GM12891 (cell line): ENCODE data around the gene ZNF727. TPM values are rescaled to one million over a fixed set of nuclear protein-coding genes. Genes with fewer than 3 reads are reported as not detected.
"Not testable (repeated sequence)": the region's sequence is repeated elsewhere in the genome, so short reads cannot be mapped to it uniquely, and the experiment has no call there.

Experiments
- DNase-seq: peaks from one replicate; pipeline ENCODE4 v3.0.0; 2011; ENCODE audit warnings: low spot score; ENCODE audit not compliant: insufficient read length
- FAIRE-seq: peaks from 2 replicates; lab custom pipeline; 2011; peaks lifted over from hg19 to GRCh38; lab: Jason Lieb, UNC
- PAX5 ChIP-seq: IDR thresholded peaks from 2 replicates; pipeline ENCODE4 v1.6.1; 2011; ENCODE audit warnings: low read length, moderate library complexity, mild to moderate bottlenecking; ENCODE audit not compliant: insufficient read depth, severe bottlenecking
- POLR2A ChIP-seq: IDR thresholded peaks from 2 replicates; pipeline ENCODE4 v1.6.1; 2011; ENCODE audit warnings: low read depth, low read length, control low read depth
- POLR2AphosphoS5 ChIP-seq: IDR thresholded peaks from 2 replicates; pipeline ENCODE4 v1.6.1; 2011; ENCODE audit warnings: low read depth, low read length, control low read depth
- POU2F2 ChIP-seq: IDR thresholded peaks from 2 replicates; pipeline ENCODE4 v1.6.1; 2011; ENCODE audit warnings: low read depth, mild to moderate bottlenecking, control low read depth, low read length, moderate library complexity
- SPI1 ChIP-seq: IDR thresholded peaks from 2 replicates; pipeline ENCODE4 v1.6.1; 2011; ENCODE audit warnings: low read depth, low read length, control low read depth
- TAF1 ChIP-seq: IDR thresholded peaks from 2 replicates; pipeline ENCODE4 v1.6.1; 2011; ENCODE audit warnings: low read depth, low read length, control low read depth
- polyA plus RNA-seq: library from polyadenylated mRNA; unstranded; fragments of >200 nt; gene quantifications from one replicate; pipeline ENCODE4 v1.2.1, GENCODE V29; 2012; ENCODE audit warnings: low read depth, missing spikeins, inconsistent platforms; ENCODE audit not compliant: missing spikeins

Gene ZNF727
- polyA plus RNA-seq, result not detected

- FAIRE-seq, result no peak
- DNase-seq, result no peak
- TF ChIP-seq SPI1 (no peak), PAX5 (no peak), POLR2AphosphoS5 (no peak), POU2F2 (no peak), TAF1 (no peak), POLR2A (no peak)
These were observed at the start of gene ZNF727 for GRCh38 chr7:64045301-64046040. Gene ZNF727, plus strand, starts transcription at chr7:64045434. Its CDS starts 188 bp downstream, at chr7:64045622.

- TF ChIP-seq POLR2AphosphoS5, result no peak
- FAIRE-seq (no peak), DNase-seq (no peak)
These were observed 46.7 kb upstream of the ZNF727 start, which contains the start of gene ZNF722 for GRCh38 chr7:63998549-63998948. Gene ZNF722, plus strand, starts transcription at chr7:63998849. Its CDS starts 113 bp downstream, at chr7:63998962.

GRCh38 chr7:64015496-64015895 lies 29.7 kb upstream of the ZNF727 start:
- DNase-seq, FAIRE-seq: not testable (repeated sequence)

- DNase-seq (no peak), FAIRE-seq (no peak)
- TF ChIP-seq SPI1 (no peak), POU2F2 (no peak), TAF1 (no peak), POLR2AphosphoS5 (no peak), POLR2A (no peak), PAX5 (no peak)
These were observed 9.8 kb upstream of the ZNF727 start for GRCh38 chr7:64035388-64035787.

- TF ChIP-seq PAX5 (no peak), POU2F2 (no peak), SPI1 (no peak), POLR2AphosphoS5 (no peak), POLR2A (no peak), TAF1 (no peak)
These were observed 8.1 kb upstream of the ZNF727 start for GRCh38 chr7:64037095-64037494.

GRCh38 chr7:64046041-64046389 lies 781 bp downstream of the ZNF727 start:
- DNase-seq (no peak), FAIRE-seq (no peak)
- TF ChIP-seq PAX5 (no peak), POLR2AphosphoS5 (no peak), POU2F2 (no peak), TAF1 (no peak), SPI1 (no peak), POLR2A (no peak)

More at GRCh38 chr7:64037095-64037494, 8.1 kb upstream of the ZNF727 start:
- DNase-seq, result no peak
- FAIRE-seq, result no peak

- FAIRE-seq, DNase-seq: not testable (repeated sequence)
These were observed 32.8 kb downstream of the ZNF727 start for GRCh38 chr7:64077837-64078698.

GRCh38 chr7:64078699-64078994 lies 33.4 kb downstream of the ZNF727 start:
- DNase-seq (no peak), FAIRE-seq (no peak)

GRCh38 chr7:64087501-64087900 lies 42.3 kb downstream of the ZNF727 start:
- FAIRE-seq, result no peak
- DNase-seq, result no peak

More at GRCh38 chr7:64078699-64078994, 33.4 kb downstream of the ZNF727 start:
- no peak for TF ChIP-seq TAF1
- TF ChIP-seq POU2F2, result no peak
- TF ChIP-seq POLR2A, result no peak
- TF ChIP-seq SPI1, result no peak
- no peak for TF ChIP-seq POLR2AphosphoS5
- TF ChIP-seq PAX5, result no peak

GRCh38 chr7:64088863-64089262 lies 43.6 kb downstream of the ZNF727 start:
- not testable (repeated sequence) for FAIRE-seq

More at GRCh38 chr7:64087501-64087900, 42.3 kb downstream of the ZNF727 start:
- no peak for TF ChIP-seq POU2F2
- TF ChIP-seq POLR2AphosphoS5, result no peak
- no peak for TF ChIP-seq TAF1
- no peak for TF ChIP-seq PAX5
- TF ChIP-seq SPI1, result no peak
- no peak for TF ChIP-seq POLR2A

More at GRCh38 chr7:64088863-64089262, 43.6 kb downstream of the ZNF727 start:
- not testable (repeated sequence) for DNase-seq
